Karpas-422 (cell line): Measurements from ENCODE around the gene CBX6. TPM values are rescaled to one million over a fixed set of nuclear protein-coding genes. Genes with fewer than 3 reads are reported as not detected.

ENCODE experiments used
- DNase-seq: peaks from one replicate; pipeline ENCODE4 v3.0.0-alpha.2; 2015
- H2AFZ ChIP-seq: fragments of 200-600 bp; sonication (generic); 2 replicates; pipeline ENCODE4 v1.6.1; 2014; ENCODE audit warnings: antibody characterized with exemption, low read length, mixed read lengths
- H3K27ac ChIP-seq: fragments of 200-600 bp; sonication (generic); 2 replicates; pipeline ENCODE4 v1.5.1; 2014; ENCODE audit warnings: mild to moderate bottlenecking, low read length, moderate library complexity
- H3K27me3 ChIP-seq: fragments of 200-600 bp; sonication (generic); 2 replicates; pipeline ENCODE4 v1.6.1; 2014; ENCODE audit warnings: low read length, mixed read lengths
- H3K36me3 ChIP-seq: fragments of 200-600 bp; sonication (generic); 2 replicates; pipeline ENCODE4 v1.6.1; 2014; ENCODE audit warnings: low read length, mixed read lengths; ENCODE audit not compliant: insufficient read depth
- H3K4me1 ChIP-seq: fragments of 200-600 bp; sonication (generic); 2 replicates; pipeline ENCODE4 v1.6.1; 2014; ENCODE audit warnings: mild to moderate bottlenecking, low read length, mixed read lengths
- H3K4me2 ChIP-seq: fragments of 200-600 bp; sonication (generic); 2 replicates; pipeline ENCODE4 v1.6.1; 2014; ENCODE audit warnings: low read length, low read depth, mild to moderate bottlenecking; ENCODE audit not compliant: poor library complexity, severe bottlenecking
- H3K4me3 ChIP-seq: fragments of 200-600 bp; sonication (generic); 2 replicates; pipeline ENCODE4 v1.5.1; 2014; ENCODE audit warnings: mild to moderate bottlenecking, antibody characterized with exemption, low read length, mixed read lengths
- H3K79me2 ChIP-seq: fragments of 200-600 bp; sonication (generic); 2 replicates; pipeline ENCODE4 v1.6.1; 2014; ENCODE audit warnings: mild to moderate bottlenecking, low read length, mixed read lengths
- H3K9ac ChIP-seq: fragments of 200-600 bp; sonication (generic); 2 replicates; pipeline ENCODE4 v1.6.0; 2014; ENCODE audit warnings: low read length
- H3K9me2 ChIP-seq: fragments of 200-600 bp; sonication (generic), shearing (Covaris generic); replicated peaks from 2 replicates; pipeline ENCODE4 v1.6.0; 2014; ENCODE audit warnings: mild to moderate bottlenecking, low read length, moderate library complexity; ENCODE audit not compliant: insufficient read depth
- H3K9me3 ChIP-seq: fragments of 300-700, 200-600 bp; sonication (generic); 2 replicates; pipeline ENCODE4 v1.6.1; 2014; ENCODE audit warnings: low read length, mixed read lengths
- H4K20me1 ChIP-seq: fragments of 200-600 bp; sonication (generic); 2 replicates; pipeline ENCODE4 v1.6.1; 2014; ENCODE audit warnings: mild to moderate bottlenecking, antibody characterized with exemption, low read length, low read depth; ENCODE audit not compliant: insufficient read depth
- total RNA-seq: library from RNA; depleted of rRNA; stranded (reverse); fragments of >200 nt; shearing (Covaris generic); gene quantifications from 2 replicates; pipeline ENCODE4 v1.2.3, GENCODE V29; 2014; ENCODE audit warnings: low replicate concordance

Gene CBX6
- total RNA-seq, 1 experiment from 2014 or later, result 30.5 TPM

DNA sequence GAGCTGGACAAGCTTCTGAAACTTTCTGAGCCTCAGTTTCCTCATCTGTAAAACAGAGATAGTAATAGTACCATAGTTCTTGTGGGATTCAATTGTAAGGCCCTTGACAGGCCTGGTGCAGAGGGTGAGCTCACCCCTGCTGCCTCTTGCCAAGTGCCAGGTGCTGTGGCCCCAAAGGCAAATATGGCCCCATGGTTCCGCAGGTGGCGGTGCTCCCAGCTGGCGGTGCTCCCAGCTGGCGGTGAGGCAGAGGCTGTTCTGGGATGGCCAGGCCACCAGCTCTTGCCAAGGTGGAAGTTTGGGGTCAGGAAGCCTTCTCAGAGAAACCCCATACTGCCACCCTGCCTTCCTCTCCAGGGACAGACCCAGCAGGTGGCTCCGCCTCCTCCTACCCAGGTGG, 37.0 kb downstream of the CBX6 start:
- H3K4me2 ChIP-seq, result no peak overlapping the region
- no peak overlapping the region for H3K27ac ChIP-seq
- no peaks in the 10 kb centered on the region for H3K9me2 ChIP-seq
- no peaks in the 10 kb centered on the region for H3K27me3 ChIP-seq
- no peak overlapping the region for H2AFZ ChIP-seq
- H3K4me1 ChIP-seq, result no peaks in the 10 kb centered on the region
- no peaks in the 10 kb centered on the region for H3K79me2 ChIP-seq
- H3K4me3 ChIP-seq, result no peak overlapping the region
- H4K20me1 ChIP-seq, result no peaks in the 10 kb centered on the region
- H3K9me3 ChIP-seq, result no peaks in the 10 kb centered on the region
- no peak for DNase-seq
- H3K9ac ChIP-seq, result no peak overlapping the region
- H3K36me3 ChIP-seq, result no peaks in the 10 kb centered on the region

GRCh38 chr22:38834215-38834953, 37.6 kb downstream of the CBX6 start:
- Histone ChIP-seq H3K4me1 (no peaks in the 10 kb centered on the region), H3K36me3 (no peaks in the 10 kb centered on the region), H3K9me2 (no peaks in the 10 kb centered on the region), H3K27ac (no peak overlapping the region), H3K4me3 (no peak overlapping the region), H2AFZ (no peak overlapping the region), H3K9ac (no peak overlapping the region), H4K20me1 (no peaks in the 10 kb centered on the region), H3K4me2 (no peak overlapping the region), H3K27me3 (no peaks in the 10 kb centered on the region), H3K9me3 (no peaks in the 10 kb centered on the region), H3K79me2 (no peaks in the 10 kb centered on the region)
- DNase-seq, result no peak

DNA sequence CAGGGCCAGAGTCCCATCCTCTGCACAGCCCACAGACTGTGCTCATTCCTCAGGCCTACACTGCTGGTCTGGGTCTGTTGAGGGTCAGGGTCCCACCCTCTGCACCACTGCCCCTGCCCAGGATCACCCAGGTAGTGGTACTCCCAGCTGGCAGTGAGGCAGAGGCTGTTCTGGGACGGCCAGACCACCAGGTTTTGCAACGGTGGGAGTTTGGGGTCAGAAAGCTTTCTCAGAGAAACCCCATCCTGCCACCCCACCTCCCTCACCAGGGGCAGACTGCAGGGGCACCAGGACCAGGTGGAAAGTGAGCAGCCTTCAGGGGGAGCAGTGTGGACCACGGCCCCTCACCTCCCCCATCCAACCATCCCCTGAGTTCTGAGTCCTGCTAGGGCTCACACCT, 39.0 kb downstream of the CBX6 start:
- Histone ChIP-seq H3K4me2 (no peak overlapping the region), H3K27me3 (no peaks in the 10 kb centered on the region), H4K20me1 (no peaks in the 10 kb centered on the region), H3K36me3 (no peaks in the 10 kb centered on the region), H2AFZ (no peak overlapping the region), H3K4me1 (no peaks in the 10 kb centered on the region), H3K9me2 (no peaks in the 10 kb centered on the region), H3K4me3 (no peak overlapping the region), H3K27ac (no peak overlapping the region), H3K79me2 (no peaks in the 10 kb centered on the region), H3K9ac (no peak overlapping the region), H3K9me3 (no peaks in the 10 kb centered on the region)
- DNase-seq, result no peak

DNA sequence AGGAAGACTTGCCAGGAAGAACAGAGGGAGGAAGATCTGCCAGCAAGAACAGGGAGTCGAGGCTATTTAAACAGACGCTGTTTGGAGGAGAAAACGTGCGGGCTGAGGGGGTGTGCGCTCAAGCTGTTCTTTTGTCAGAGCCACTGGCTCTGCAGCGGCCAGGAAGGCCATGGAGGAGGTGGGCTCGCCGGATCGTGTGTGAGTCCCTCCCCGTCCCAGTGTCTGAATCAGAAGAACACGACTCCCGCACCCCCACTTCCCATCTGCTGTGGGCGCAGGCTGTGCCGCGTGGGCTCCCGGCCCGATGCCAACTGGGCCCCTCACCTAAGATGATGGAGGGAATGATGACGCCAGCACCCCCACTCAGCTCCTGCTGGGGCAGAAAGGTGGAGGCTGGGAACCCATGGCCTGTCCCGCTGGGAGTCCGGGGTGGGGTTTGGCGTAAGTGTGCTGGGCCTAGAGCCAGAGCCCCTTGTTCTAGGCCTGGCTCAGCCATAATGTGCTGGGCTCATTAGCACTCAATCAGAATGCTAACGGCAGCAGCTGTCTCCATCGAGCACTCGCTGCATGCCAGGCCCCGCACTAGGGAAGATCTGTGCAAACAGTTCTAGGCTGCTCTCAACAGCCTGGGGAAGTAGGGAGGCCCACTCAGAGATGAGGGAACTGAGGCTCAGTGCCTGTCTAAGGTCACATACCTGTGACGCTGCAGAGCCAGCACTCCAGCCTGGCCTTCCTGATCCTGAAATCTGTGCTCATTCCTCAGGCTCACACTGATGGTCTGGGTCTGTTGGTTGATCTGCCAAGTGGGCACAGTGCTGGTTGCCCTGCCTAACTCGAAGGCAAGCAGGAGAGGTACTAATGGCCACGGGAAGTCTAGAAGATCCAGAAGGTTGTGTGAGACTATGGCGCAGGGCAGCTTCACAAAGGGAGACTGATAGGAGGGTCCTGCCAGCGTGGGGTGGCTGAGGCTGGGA, 39.7 kb downstream of the CBX6 start:
- no peak for DNase-seq
- no peak overlapping the region for H3K4me3 ChIP-seq
- no peak overlapping the region for H3K4me2 ChIP-seq
- no peaks in the 10 kb centered on the region for H3K9me2 ChIP-seq
- H3K9ac ChIP-seq, result no peak overlapping the region
- H2AFZ ChIP-seq, result no peak overlapping the region
- no peaks in the 10 kb centered on the region for H3K9me3 ChIP-seq
- no peak overlapping the region for H3K27ac ChIP-seq
- no peaks in the 10 kb centered on the region for H3K36me3 ChIP-seq
- H3K27me3 ChIP-seq, result no peaks in the 10 kb centered on the region
- no peaks in the 10 kb centered on the region for H3K79me2 ChIP-seq
- H3K4me1 ChIP-seq, result no peaks in the 10 kb centered on the region
- no peaks in the 10 kb centered on the region for H4K20me1 ChIP-seq

DNA sequence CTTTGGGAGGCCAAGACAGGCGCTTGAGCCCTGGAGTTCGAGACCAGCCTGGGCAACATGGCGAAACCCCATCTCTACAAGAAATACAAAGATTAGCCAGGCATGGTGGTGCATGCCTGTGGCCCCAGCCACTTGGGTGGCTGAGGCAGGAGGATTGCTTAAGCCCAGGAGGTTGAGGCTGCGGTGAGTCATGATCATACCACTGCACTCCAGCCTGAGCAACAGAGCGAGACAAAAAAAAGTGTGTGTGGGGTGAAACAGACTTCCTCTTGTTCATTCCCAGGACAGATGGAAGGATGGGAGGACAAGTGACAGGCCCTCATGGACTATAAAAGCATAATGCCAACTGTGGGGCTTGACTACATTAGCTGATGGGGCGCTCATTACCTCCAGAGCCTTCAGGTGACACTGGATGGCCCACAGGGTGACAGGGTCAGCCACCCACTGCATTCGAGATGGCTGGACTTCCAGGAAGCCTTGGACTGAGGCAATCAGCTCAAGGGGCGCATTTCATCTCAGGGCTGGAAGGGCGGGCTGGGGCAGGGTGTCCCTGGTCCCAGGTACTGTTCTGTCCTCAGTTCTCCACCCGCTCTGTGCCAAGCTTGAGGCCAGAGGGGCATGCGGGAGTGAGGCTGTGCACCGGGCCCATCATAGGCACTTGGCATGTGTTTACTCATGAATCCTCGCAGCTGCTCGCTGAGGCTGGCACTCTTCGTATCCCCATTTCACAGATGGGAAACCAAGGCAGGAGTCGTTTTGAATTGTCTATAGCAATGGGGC, 40.7 kb downstream of the CBX6 start:
- H3K9me3 ChIP-seq, result no peaks in the 10 kb centered on the region
- H3K36me3 ChIP-seq, result no peaks in the 10 kb centered on the region
- no peaks in the 10 kb centered on the region for H4K20me1 ChIP-seq
- H3K4me1 ChIP-seq, result no peaks in the 10 kb centered on the region
- H3K9ac ChIP-seq, result no peak overlapping the region
- H3K9me2 ChIP-seq, result no peaks in the 10 kb centered on the region
- no peak overlapping the region for H3K27ac ChIP-seq
- no peak overlapping the region for H3K4me2 ChIP-seq
- H3K79me2 ChIP-seq, result no peaks in the 10 kb centered on the region
- no peak overlapping the region for H3K4me3 ChIP-seq
- H3K27me3 ChIP-seq, result no peaks in the 10 kb centered on the region
- DNase-seq, result no peak
- H2AFZ ChIP-seq, result no peak overlapping the region

DNA sequence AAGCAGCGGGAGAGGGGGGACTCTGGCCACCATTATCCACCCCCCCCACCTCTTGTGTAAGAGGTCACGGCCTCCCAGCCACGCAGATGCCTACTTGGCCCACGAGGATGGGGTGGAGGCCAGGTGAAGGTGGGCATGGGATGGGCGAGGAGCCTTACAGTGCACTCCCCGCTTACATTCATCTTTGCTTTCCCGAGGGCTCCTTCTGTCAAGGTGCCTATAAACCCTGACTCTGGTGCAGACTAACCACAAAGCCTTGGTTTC, 41.2 kb downstream of the CBX6 start:
- Histone ChIP-seq H4K20me1 (no peaks in the 10 kb centered on the region), H3K27ac (no peak overlapping the region), H3K4me2 (no peak overlapping the region), H3K4me1 (no peaks in the 10 kb centered on the region), H3K9me3 (no peaks in the 10 kb centered on the region), H3K27me3 (no peaks in the 10 kb centered on the region), H3K4me3 (no peak overlapping the region), H2AFZ (no peak overlapping the region), H3K36me3 (no peaks in the 10 kb centered on the region), H3K9ac (no peak overlapping the region), H3K79me2 (no peaks in the 10 kb centered on the region), H3K9me2 (no peaks in the 10 kb centered on the region)
- DNase-seq, result no peak

DNA sequence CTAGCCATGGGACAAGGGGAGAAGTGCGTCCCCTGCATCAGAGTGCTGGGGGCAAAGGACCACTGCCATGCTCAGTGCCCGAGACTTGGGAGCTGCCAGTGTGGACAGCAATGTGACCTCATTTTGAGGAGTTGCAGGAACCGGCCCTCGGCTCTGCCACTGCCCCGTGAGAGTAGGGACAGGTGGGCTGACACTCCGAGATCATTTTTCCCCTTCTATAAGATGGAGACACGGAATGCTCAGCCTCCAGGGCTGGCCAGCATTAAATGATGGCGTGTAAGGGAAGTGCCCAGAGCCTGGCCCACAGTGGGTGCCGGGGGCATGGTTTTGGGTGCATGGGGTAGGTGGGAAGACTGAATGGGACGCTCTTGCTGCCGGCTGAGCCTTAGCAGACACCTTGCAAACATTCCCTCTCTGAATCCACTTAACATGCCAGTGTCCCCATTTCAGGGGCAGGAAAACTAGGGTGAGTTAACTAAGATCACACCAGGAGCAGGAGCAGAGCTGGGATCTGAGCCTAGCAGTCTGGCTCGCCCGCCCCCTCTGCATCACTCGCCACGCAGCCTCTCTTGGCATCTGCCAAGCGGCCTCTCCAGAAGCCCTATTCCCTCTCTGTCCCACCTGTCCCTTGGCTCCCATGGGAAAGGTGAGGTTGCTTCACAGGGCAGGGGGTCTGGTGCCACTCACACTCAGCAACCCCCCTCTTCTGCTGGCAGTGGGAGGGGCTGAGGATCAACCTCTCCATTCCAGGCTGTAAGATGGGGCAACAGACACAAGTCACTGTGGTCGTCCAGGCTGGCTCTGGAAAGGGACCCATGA, 41.8 kb downstream of the CBX6 start:
- no peak for DNase-seq
- Histone ChIP-seq H3K4me3 (no peak overlapping the region), H3K27me3 (no peaks in the 10 kb centered on the region), H3K79me2 (no peaks in the 10 kb centered on the region), H3K36me3 (no peaks in the 10 kb centered on the region), H3K9ac (no peak overlapping the region), H3K4me1 (no peaks in the 10 kb centered on the region), H2AFZ (no peak overlapping the region), H3K4me2 (no peak overlapping the region), H3K27ac (no peak overlapping the region), H4K20me1 (no peaks in the 10 kb centered on the region), H3K9me2 (no peaks in the 10 kb centered on the region), H3K9me3 (no peaks in the 10 kb centered on the region)
